Skeletal muscle cell (primary cell): ENCODE measurements around the gene CERS1.

Experiments
- DNase-seq: peaks from one replicate; pipeline ENCODE4 v3.0.0-alpha.2; 2010; ENCODE audit warnings: low read depth
- H3K4me3 ChIP-seq: 2 replicates; pipeline ENCODE4 v1.5.1; 2011; ENCODE audit warnings: low read depth, mild to moderate bottlenecking, control low read depth, low read length, moderate library complexity

CERS1 gene

GRCh38 chr19:18861235-18861634 lies 34.7 kb downstream of the CERS1 start:
- no peak overlapping the region for H3K4me3 ChIP-seq
- no peak for DNase-seq

- no peak for DNase-seq
- H3K4me3 ChIP-seq = no peak overlapping the region
These were observed 35.2 kb downstream of the CERS1 start for GRCh38 chr19:18860725-18861124.

- DNase-seq = no peak
- H3K4me3 ChIP-seq = no peak overlapping the region
These were observed 35.7 kb downstream of the CERS1 start for GRCh38 chr19:18860302-18860700.

- no peak for DNase-seq
- no peak overlapping the region for H3K4me3 ChIP-seq
These were observed 36.2 kb downstream of the CERS1 start for GRCh38 chr19:18859676-18860301.

GRCh38 chr19:18858906-18859646 lies 36.9 kb downstream of the CERS1 start:
- H3K4me3 ChIP-seq = no peak overlapping the region
- DNase-seq = no peak

- DNase-seq = no peak
These were observed 38.7 kb downstream of the CERS1 start for GRCh38 chr19:18857223-18857622.

GRCh38 chr19:18856385-18857126 lies 39.4 kb downstream of the CERS1 start:
- DNase-seq = no peak
- H3K4me3 ChIP-seq = no peak overlapping the region

More at GRCh38 chr19:18857223-18857622, 38.7 kb downstream of the CERS1 start:
- H3K4me3 ChIP-seq = no peak overlapping the region

GRCh38 chr19:18855647-18856384 lies 40.1 kb downstream of the CERS1 start:
- no peak overlapping the region for H3K4me3 ChIP-seq
- no peak for DNase-seq

GRCh38 chr19:18854982-18855381 lies 41.0 kb downstream of the CERS1 start:
- H3K4me3 ChIP-seq = no peak overlapping the region
- no peak for DNase-seq

- DNase-seq = no peak
These were observed 42.1 kb downstream of the CERS1 start for GRCh38 chr19:18853755-18854427.

GRCh38 chr19:18852648-18853047 lies 43.3 kb downstream of the CERS1 start:
- H3K4me3 ChIP-seq = no peak overlapping the region
- DNase-seq = no peak

More at GRCh38 chr19:18853755-18854427, 42.1 kb downstream of the CERS1 start:
- no peak overlapping the region for H3K4me3 ChIP-seq

- no peak for DNase-seq
- H3K4me3 ChIP-seq = no peak overlapping the region
These were observed 44.2 kb downstream of the CERS1 start for GRCh38 chr19:18851673-18852325.

- no peak overlapping the region for H3K4me3 ChIP-seq
- DNase-seq = no peak
These were observed 45.2 kb downstream of the CERS1 start for GRCh38 chr19:18850471-18851375.

- H3K4me3 ChIP-seq = no peak overlapping the region
- DNase-seq = no peak
These were observed 46.0 kb downstream of the CERS1 start for GRCh38 chr19:18849838-18850400.

GRCh38 chr19:18848878-18849661 lies 46.9 kb downstream of the CERS1 start:
- DNase-seq = peak; percentile 42
- no peak overlapping the region for H3K4me3 ChIP-seq

GRCh38 chr19:18847549-18848463 lies 48.2 kb downstream of the CERS1 start:
- H3K4me3 ChIP-seq = no peak overlapping the region
- no peak for DNase-seq
